C4-2B (cell line): ENCODE data around the gene TEX2.

Experiments
- ZFX ChIP-seq: fragments of 450-650 bp; IDR thresholded peaks from 2 replicates; pipeline ENCODE4 v1.6.1; 2017
- TF ChIP-seq, protein P1 (sequence below): fragments of 450-650 bp; conservative IDR thresholded peaks from 2 replicates; pipeline ENCODE4 v1.5.1; 2017; ENCODE audit warnings: mild to moderate bottlenecking

- TF ChIP-seq, protein P1, sequence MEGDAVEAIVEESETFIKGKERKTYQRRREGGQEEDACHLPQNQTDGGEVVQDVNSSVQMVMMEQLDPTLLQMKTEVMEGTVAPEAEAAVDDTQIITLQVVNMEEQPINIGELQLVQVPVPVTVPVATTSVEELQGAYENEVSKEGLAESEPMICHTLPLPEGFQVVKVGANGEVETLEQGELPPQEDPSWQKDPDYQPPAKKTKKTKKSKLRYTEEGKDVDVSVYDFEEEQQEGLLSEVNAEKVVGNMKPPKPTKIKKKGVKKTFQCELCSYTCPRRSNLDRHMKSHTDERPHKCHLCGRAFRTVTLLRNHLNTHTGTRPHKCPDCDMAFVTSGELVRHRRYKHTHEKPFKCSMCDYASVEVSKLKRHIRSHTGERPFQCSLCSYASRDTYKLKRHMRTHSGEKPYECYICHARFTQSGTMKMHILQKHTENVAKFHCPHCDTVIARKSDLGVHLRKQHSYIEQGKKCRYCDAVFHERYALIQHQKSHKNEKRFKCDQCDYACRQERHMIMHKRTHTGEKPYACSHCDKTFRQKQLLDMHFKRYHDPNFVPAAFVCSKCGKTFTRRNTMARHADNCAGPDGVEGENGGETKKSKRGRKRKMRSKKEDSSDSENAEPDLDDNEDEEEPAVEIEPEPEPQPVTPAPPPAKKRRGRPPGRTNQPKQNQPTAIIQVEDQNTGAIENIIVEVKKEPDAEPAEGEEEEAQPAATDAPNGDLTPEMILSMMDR: no peak
- no peak for TF ChIP-seq ZFX
Measured at GRCh38 chr17:64149196-64149595, 113.9 kb downstream of the TEX2 start.
